OCI-LY3 (cell line): ENCODE results near the gene HS3ST3B1.

Experiments
- EZH2phosphoT487 ChIP-seq: fragments of 200-600 bp; shearing (Covaris generic); IDR thresholded peaks from 2 replicates; pipeline ENCODE4 v1.6.1; 2018; ENCODE audit warnings: antibody characterized with exemption, mixed run types, low read depth
- TF ChIP-seq, protein P1 (sequence below): fragments of 200-600, 300-600 bp; sonication (generic); IDR thresholded peaks from 2 replicates; pipeline ENCODE4 v1.5.1; 2014; ENCODE audit warnings: antibody characterized with exemption, low read length, low read depth

DNA sequence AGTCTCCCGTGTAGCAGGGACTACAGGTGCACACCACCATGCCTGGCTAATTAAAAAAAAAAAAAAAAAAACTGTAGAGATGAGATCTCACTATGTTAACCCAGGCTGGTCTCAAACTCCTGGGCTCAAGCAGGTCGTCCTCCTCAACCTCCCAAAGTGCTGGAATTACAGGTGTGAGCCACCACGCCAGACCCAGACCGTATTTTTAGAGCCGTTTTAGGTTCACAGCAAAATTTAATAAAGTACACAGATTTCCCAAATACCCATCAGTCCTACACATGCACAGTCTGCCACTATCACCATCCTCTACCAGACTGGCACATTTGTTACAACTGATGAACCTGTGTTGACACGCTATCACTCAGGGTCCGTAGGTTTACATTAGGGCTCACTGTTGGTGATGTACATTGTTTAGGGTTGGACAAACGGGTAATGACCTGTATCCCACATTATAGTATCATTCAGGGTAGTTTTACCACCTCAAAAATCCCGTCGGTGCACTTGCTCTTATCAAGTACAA, 10.4 kb downstream of the HS3ST3B1 start:
- TF ChIP-seq, protein P1, sequence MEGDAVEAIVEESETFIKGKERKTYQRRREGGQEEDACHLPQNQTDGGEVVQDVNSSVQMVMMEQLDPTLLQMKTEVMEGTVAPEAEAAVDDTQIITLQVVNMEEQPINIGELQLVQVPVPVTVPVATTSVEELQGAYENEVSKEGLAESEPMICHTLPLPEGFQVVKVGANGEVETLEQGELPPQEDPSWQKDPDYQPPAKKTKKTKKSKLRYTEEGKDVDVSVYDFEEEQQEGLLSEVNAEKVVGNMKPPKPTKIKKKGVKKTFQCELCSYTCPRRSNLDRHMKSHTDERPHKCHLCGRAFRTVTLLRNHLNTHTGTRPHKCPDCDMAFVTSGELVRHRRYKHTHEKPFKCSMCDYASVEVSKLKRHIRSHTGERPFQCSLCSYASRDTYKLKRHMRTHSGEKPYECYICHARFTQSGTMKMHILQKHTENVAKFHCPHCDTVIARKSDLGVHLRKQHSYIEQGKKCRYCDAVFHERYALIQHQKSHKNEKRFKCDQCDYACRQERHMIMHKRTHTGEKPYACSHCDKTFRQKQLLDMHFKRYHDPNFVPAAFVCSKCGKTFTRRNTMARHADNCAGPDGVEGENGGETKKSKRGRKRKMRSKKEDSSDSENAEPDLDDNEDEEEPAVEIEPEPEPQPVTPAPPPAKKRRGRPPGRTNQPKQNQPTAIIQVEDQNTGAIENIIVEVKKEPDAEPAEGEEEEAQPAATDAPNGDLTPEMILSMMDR, result no peak
- no peak for TF ChIP-seq EZH2phosphoT487
